Adipocyte (in vitro differentiated cells): Measurements from ENCODE around the gene RGMB.

Source experiments
- DNase-seq: peaks from one replicate; pipeline ENCODE4 v3.0.0-alpha.2; 2015; ENCODE audit warnings: low read depth
- H3K27me3 ChIP-seq: replicated peaks from 2 replicates; pipeline ENCODE4 v1.7.0; 2013; ENCODE audit warnings: mild to moderate bottlenecking, low read length, moderate library complexity; ENCODE audit not compliant: control insufficient read depth, insufficient read depth
- H3K36me3 ChIP-seq: 2 replicates; pipeline ENCODE4 v1.7.0; 2013; ENCODE audit warnings: low read length, mild to moderate bottlenecking, moderate library complexity; ENCODE audit not compliant: control insufficient read depth, insufficient read depth, severe bottlenecking
- H3K4me1 ChIP-seq: 2 replicates; pipeline ENCODE4 v1.7.0; 2013; ENCODE audit warnings: mild to moderate bottlenecking, low read length, moderate library complexity; ENCODE audit not compliant: control insufficient read depth, insufficient read depth
- H3K4me3 ChIP-seq: 2 replicates; pipeline ENCODE4 v1.7.0; 2013; ENCODE audit warnings: mild to moderate bottlenecking, low read length, moderate library complexity
- H3K9ac ChIP-seq: 2 replicates; pipeline ENCODE4 v1.7.0; 2013; ENCODE audit warnings: mild to moderate bottlenecking, low read length, moderate library complexity
- H3K9me3 ChIP-seq: 2 replicates; pipeline ENCODE4 v1.7.0; 2013; ENCODE audit warnings: mild to moderate bottlenecking, low read length, moderate library complexity; ENCODE audit not compliant: control insufficient read depth

The RGMB gene

DNA sequence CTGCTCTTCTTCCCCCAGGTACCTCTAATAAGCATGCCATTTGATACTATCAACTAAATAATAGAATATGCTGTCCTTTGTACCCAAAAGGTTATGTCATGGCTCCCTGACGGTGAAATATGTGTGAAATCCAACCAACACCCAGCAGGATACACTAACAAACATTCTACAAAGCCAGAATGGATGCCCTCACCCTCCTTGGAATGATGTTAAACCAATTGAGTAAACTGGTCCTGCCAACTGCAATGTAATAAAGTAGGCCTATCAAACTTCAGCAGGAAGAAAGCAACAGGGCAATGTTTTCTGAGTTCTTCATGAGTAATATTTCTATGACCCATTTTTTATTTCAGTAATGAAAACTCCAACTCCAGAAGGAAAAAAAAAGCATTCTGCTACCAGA lies 24.9 kb downstream of the RGMB start:
- H3K9me3 ChIP-seq = no peaks in the 10 kb centered on the region
- H3K4me3 ChIP-seq = no peak overlapping the region
- H3K4me1 ChIP-seq = peaks cover 6% of the 10 kb centered on the region
- DNase-seq = no peak
- no peaks in the 10 kb centered on the region for H3K27me3 ChIP-seq
- peaks cover 22% of the 10 kb centered on the region for H3K36me3 ChIP-seq
- no peak overlapping the region for H3K9ac ChIP-seq

DNA sequence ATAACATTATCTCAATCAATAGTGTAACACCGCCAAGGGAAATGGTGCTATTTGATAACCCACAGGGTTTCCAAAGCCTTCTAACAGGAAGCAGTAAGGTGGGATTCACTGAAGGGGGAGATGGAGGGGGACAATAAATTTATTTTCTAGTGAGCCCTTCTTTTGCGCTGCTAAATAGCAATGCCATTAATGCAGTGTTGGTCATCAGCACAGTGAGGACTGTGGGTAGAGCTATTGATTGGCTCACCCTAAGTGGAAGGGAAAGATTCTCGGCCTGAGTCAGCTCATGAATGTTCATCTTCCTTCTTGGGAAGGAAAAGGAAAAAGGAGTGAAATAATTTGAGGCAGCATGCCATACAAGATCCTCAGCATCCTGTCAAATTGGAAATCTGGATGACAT lies 25.4 kb downstream of the RGMB start:
- DNase-seq = no peak
- Histone ChIP-seq H3K4me3 (no peak overlapping the region), H3K9ac (no peak overlapping the region), H3K36me3 (peaks cover 18% of the 10 kb centered on the region), H3K4me1 (peaks cover 6% of the 10 kb centered on the region), H3K9me3 (no peaks in the 10 kb centered on the region), H3K27me3 (no peaks in the 10 kb centered on the region)

DNA sequence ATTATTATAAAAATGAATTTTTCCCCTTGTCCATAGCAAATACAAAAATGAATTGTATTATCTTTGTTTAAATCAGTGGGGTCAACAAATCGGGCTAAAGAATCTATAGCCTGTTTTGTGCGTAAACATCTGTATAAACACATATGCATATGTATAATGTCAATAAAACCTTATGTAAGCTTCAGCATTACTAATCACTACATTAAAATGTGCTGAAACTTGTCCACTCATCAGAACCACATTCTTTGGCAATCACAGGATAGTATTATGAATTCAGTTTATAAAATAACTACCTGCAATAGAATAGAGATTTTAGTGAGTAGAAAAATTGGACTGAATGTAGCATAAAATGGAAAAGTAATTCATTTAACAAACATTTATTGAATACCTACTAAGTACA lies 30.6 kb downstream of the RGMB start:
- Histone ChIP-seq H3K27me3 (no peaks in the 10 kb centered on the region), H3K9ac (no peak overlapping the region), H3K36me3 (no peaks in the 10 kb centered on the region), H3K9me3 (peaks cover 31% of the 10 kb centered on the region), H3K4me1 (no peaks in the 10 kb centered on the region), H3K4me3 (no peak overlapping the region)
- DNase-seq = no peak

GRCh38 chr5:98805070-98805469 lies 31.6 kb downstream of the RGMB start:
- Histone ChIP-seq H3K36me3 (no peaks in the 10 kb centered on the region), H3K4me3 (no peak overlapping the region), H3K9ac (no peak overlapping the region), H3K9me3 (peaks cover 31% of the 10 kb centered on the region), H3K27me3 (no peaks in the 10 kb centered on the region), H3K4me1 (no peaks in the 10 kb centered on the region)
- DNase-seq = no peak

- Histone ChIP-seq H3K27me3 (no peaks in the 10 kb centered on the region), H3K4me1 (no peaks in the 10 kb centered on the region), H3K4me3 (no peak overlapping the region), H3K36me3 (no peaks in the 10 kb centered on the region), H3K9me3 (peaks cover 31% of the 10 kb centered on the region), H3K9ac (no peak overlapping the region)
- DNase-seq = no peak
Measured at GRCh38 chr5:98807806-98808205, 34.3 kb downstream of the RGMB start.

DNA sequence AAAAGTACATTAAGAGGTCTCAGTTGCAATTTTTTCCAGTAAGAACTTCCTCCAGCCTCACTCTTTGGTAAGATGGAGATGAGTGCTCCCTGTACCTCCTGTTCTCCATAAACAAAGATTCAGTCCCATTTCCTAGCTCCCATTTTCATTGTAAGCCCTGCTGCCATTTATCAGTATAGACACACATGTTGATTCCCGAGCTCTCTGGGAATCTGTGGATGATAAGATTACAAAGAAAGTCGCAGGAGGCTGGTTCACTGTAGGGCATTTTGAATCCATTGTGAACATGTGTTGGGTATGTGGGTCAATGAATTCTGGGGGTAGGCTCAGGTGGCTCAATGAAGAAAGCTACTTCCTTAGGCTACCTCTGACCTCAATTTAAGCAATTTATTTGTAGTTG lies 36.7 kb downstream of the RGMB start:
- no peak for DNase-seq
- H3K4me3 ChIP-seq = no peak overlapping the region
- peaks cover 28% of the 10 kb centered on the region for H3K9me3 ChIP-seq
- H3K27me3 ChIP-seq = no peaks in the 10 kb centered on the region
- no peaks in the 10 kb centered on the region for H3K4me1 ChIP-seq
- no peaks in the 10 kb centered on the region for H3K36me3 ChIP-seq
- H3K9ac ChIP-seq = no peak overlapping the region

- no peak for DNase-seq
- Histone ChIP-seq H3K36me3 (no peaks in the 10 kb centered on the region), H3K27me3 (no peaks in the 10 kb centered on the region)
Measured at GRCh38 chr5:98813755-98814154, 40.3 kb downstream of the RGMB start.

DNA sequence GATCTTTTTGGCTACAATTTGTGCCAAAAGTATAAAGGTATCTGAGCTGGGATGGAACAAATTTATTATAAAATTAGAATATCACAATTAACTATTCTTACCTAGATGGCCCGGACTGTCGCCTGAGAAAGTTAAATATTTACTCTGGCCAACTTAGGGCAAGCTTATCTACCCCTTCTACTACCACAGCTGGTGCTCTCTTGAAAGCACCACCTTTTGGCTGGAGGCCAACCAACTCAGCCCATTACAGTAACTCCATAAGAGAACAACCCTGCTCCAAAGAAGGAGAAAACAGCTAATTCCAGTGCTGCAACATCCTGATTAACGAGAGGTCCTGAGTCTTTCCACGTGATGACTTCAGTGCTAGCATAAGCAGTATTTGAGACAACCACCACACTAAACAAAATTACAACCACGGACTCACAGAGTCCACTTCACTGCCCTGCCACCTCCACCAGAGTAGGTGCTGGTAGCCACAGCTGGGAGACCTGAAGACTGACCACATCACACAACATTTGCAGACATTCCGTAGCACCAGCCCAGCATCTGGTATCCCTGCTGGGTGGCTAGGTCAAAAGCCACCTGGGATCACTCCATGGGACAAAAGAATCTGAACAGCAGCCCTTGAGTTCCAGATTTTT lies 43.2 kb downstream of the RGMB start:
- no peaks in the 10 kb centered on the region for H3K27me3 ChIP-seq
- H3K4me1 ChIP-seq = no peaks in the 10 kb centered on the region
- no peak overlapping the region for H3K9ac ChIP-seq
- peaks cover 12% of the 10 kb centered on the region for H3K9me3 ChIP-seq
- H3K4me3 ChIP-seq = no peak overlapping the region
- DNase-seq = no peak
- no peaks in the 10 kb centered on the region for H3K36me3 ChIP-seq

More at GRCh38 chr5:98813755-98814154, 40.3 kb downstream of the RGMB start:
- no peak overlapping the region for H3K4me3 ChIP-seq
- H3K4me1 ChIP-seq = no peaks in the 10 kb centered on the region
- H3K9ac ChIP-seq = no peak overlapping the region
- no peaks in the 10 kb centered on the region for H3K9me3 ChIP-seq

- Histone ChIP-seq H3K27me3 (no peaks in the 10 kb centered on the region), H3K36me3 (no peaks in the 10 kb centered on the region), H3K4me1 (no peaks in the 10 kb centered on the region), H3K4me3 (no peak overlapping the region), H3K9ac (no peak overlapping the region), H3K9me3 (peaks cover 7% of the 10 kb centered on the region)
- DNase-seq = no peak
Measured at GRCh38 chr5:98825582-98826375, 52.3 kb downstream of the RGMB start.

GRCh38 chr5:98827161-98827560 lies 53.7 kb downstream of the RGMB start:
- no peaks in the 10 kb centered on the region for H3K36me3 ChIP-seq
- H3K4me3 ChIP-seq = no peak overlapping the region
- H3K27me3 ChIP-seq = no peaks in the 10 kb centered on the region
- H3K4me1 ChIP-seq = no peaks in the 10 kb centered on the region
- DNase-seq = peak; percentile 75
- H3K9me3 ChIP-seq = no peaks in the 10 kb centered on the region
- no peak overlapping the region for H3K9ac ChIP-seq

GRCh38 chr5:98827588-98828284 lies 54.3 kb downstream of the RGMB start:
- Histone ChIP-seq H3K27me3 (no peaks in the 10 kb centered on the region), H3K4me3 (no peak overlapping the region), H3K36me3 (no peaks in the 10 kb centered on the region), H3K9ac (no peak overlapping the region), H3K9me3 (no peaks in the 10 kb centered on the region), H3K4me1 (no peaks in the 10 kb centered on the region)
- no peak for DNase-seq
